IMR-90 (cell line): Measurements from ENCODE around the gene TNRC6B. TPM values are rescaled to one million over a fixed set of nuclear protein-coding genes. Genes with fewer than 3 reads are reported as not detected.

Source experiments
- ATAC-seq: fragments of 200-7000 bp; cut with Tn5 transposase; 2 replicates; pipeline ENCODE4 v1.9.1; 2020; ENCODE audit warnings: low read depth, mild to moderate bottlenecking, moderate library complexity
- BruUV-seq: library from RNA; stranded (reverse); fragments of 400-500 nt; replicated peaks from 2 replicates; lab custom pipeline; 2021; lab: Mats Ljungman, UMichigan
- CTCF ChIA-PET: fragments of 300-600 bp; formaldehyde crosslinking; extraction: SDS; loops from one replicate; lab custom pipeline; 2021; ENCODE audit warnings: antibody characterized with exemption; lab: Yijun Ruan, JAX
- POLR2A ChIA-PET: fragments of 300-600 bp; sonication (Branson Sonifier 250); formaldehyde crosslinking; loops from one replicate; lab custom pipeline; 2022; ENCODE audit warnings: antibody characterized with exemption; ENCODE audit not compliant: unreplicated experiment; lab: Charles Lee
- DNase-seq: peaks from one replicate; pipeline ENCODE4 v3.0.0; 2013
- H2AFZ ChIP-seq: replicated peaks from 2 replicates; pipeline ENCODE3; 2013; ENCODE audit warnings: low read length, mild to moderate bottlenecking; ENCODE audit not compliant: poor library complexity
- H2AK5ac ChIP-seq: 2 replicates; pipeline ENCODE4 v1.6.1; 2013; ENCODE audit warnings: low read depth, low read length, inconsistent platforms
- H2AK9ac ChIP-seq: replicated peaks from 2 replicates; pipeline ENCODE3; 2013; ENCODE audit warnings: mild to moderate bottlenecking, low read depth, low read length, moderate library complexity; ENCODE audit not compliant: poor library complexity
- H2BK120ac ChIP-seq: 2 replicates; pipeline ENCODE4 v1.6.1; 2013; ENCODE audit warnings: low read depth, low read length, inconsistent platforms
- H2BK15ac ChIP-seq: 3 replicates; pipeline ENCODE4 v1.6.1; 2013; ENCODE audit warnings: low read depth, low read length, inconsistent platforms
- H2BK20ac ChIP-seq: 2 replicates; pipeline ENCODE4 v1.6.1; 2013; ENCODE audit warnings: low read depth, mild to moderate bottlenecking, inconsistent platforms, low read length, moderate library complexity
- H2BK5ac ChIP-seq: 2 replicates; pipeline ENCODE4 v1.6.1; 2013; ENCODE audit warnings: mild to moderate bottlenecking, low read depth, low read length, inconsistent platforms; ENCODE audit not compliant: poor library complexity, severe bottlenecking
- H3K14ac ChIP-seq: replicated peaks from 2 replicates; pipeline ENCODE4 v1.6.1; 2013; ENCODE audit warnings: low read depth, low read length, inconsistent platforms
- H3K18ac ChIP-seq: 2 replicates; pipeline ENCODE4 v1.6.1; 2013; ENCODE audit warnings: low read depth, low read length, control low read depth
- H3K23ac ChIP-seq: 2 replicates; pipeline ENCODE4 v1.6.1; 2013; ENCODE audit warnings: low read depth, low read length, inconsistent platforms
- H3K27ac ChIP-seq: 2 replicates; pipeline ENCODE4 v1.5.1; 2013; ENCODE audit warnings: mild to moderate bottlenecking, control low read depth, low read length; ENCODE audit not compliant: insufficient read depth
- H3K27me3 ChIP-seq: 2 replicates; pipeline ENCODE4 v1.6.1; 2013; ENCODE audit warnings: low read length; ENCODE audit not compliant: control insufficient read depth, insufficient read depth
- H3K36me3 ChIP-seq: 2 replicates; pipeline ENCODE4 v1.6.1; 2013; ENCODE audit warnings: low read length, mixed read lengths; ENCODE audit not compliant: control insufficient read depth, insufficient read depth
- H3K4ac ChIP-seq: 2 replicates; pipeline ENCODE4 v1.6.1; 2013; ENCODE audit warnings: low read depth, low read length, inconsistent platforms
- H3K4me1 ChIP-seq: 2 replicates; pipeline ENCODE4 v1.6.1; 2013; ENCODE audit warnings: low read length, mixed read lengths; ENCODE audit not compliant: control insufficient read depth, insufficient read depth
- H3K4me2 ChIP-seq: 2 replicates; pipeline ENCODE4 v1.6.1; 2013; ENCODE audit warnings: low read depth, mild to moderate bottlenecking, control low read depth, low read length, moderate library complexity
- H3K4me3 ChIP-seq: 2 replicates; pipeline ENCODE4 v1.5.1; 2013; ENCODE audit warnings: low read depth, mild to moderate bottlenecking, control low read depth, low read length, moderate library complexity; ENCODE audit not compliant: insufficient read depth
- H3K56ac ChIP-seq: 2 replicates; pipeline ENCODE4 v1.6.1; 2013; ENCODE audit warnings: low read length, inconsistent platforms; ENCODE audit not compliant: insufficient read depth; ENCODE audit errors: extremely low read depth
- H3K79me1 ChIP-seq, 2 experiments: 2 replicates each; pipeline ENCODE4 v1.6.1; 2013; ENCODE audit warnings: low read length in 2 of 2, inconsistent platforms in 1 of 2, low read depth in 1 of 2
- H3K9ac ChIP-seq: 2 replicates; pipeline ENCODE4 v1.6.1; 2013; ENCODE audit warnings: low read depth, low read length, control low read depth
- H3K9me1 ChIP-seq: 2 replicates; pipeline ENCODE4 v1.6.1; 2013; ENCODE audit warnings: low read length, inconsistent platforms; ENCODE audit not compliant: insufficient read depth
- H3K9me3 ChIP-seq: 2 replicates; pipeline ENCODE4 v1.6.1; 2013; ENCODE audit warnings: low read length; ENCODE audit not compliant: control insufficient read depth, insufficient read depth
- H4K20me1 ChIP-seq: 2 replicates; pipeline ENCODE4 v1.6.1; 2013; ENCODE audit warnings: low read length, inconsistent platforms; ENCODE audit not compliant: insufficient read depth
- H4K5ac ChIP-seq: 2 replicates; pipeline ENCODE4 v1.6.1; 2013; ENCODE audit warnings: mild to moderate bottlenecking, low read depth, low read length, control low read depth
- H4K8ac ChIP-seq, 2 experiments: 2 replicates each; pipeline ENCODE4 v1.6.1; 2013; ENCODE audit warnings: low read depth in 2 of 2, low read length in 2 of 2, control low read depth in 1 of 2, inconsistent platforms in 1 of 2
- H4K91ac ChIP-seq: 2 replicates; pipeline ENCODE4 v1.6.1; 2013; ENCODE audit warnings: low read depth, low read length, inconsistent platforms; ENCODE audit not compliant: insufficient read depth
- BHLHE40 ChIP-seq: fragments of 150-350 bp; IDR thresholded peaks from 2 replicates; pipeline ENCODE4 v1.6.1; 2016; ENCODE audit warnings: mild to moderate bottlenecking, low read depth, low read length
- CEBPB ChIP-seq: IDR thresholded peaks from 2 replicates; pipeline ENCODE4 v1.6.1; 2012; ENCODE audit warnings: low read depth, low read length, improper control_type of control experiment
- CHD1 ChIP-seq: IDR thresholded peaks from 2 replicates; pipeline ENCODE4 v1.6.1; 2012; ENCODE audit warnings: low read depth, low read length, improper control_type of control experiment
- ELK1 ChIP-seq: fragments of 150-350 bp; IDR thresholded peaks from 2 replicates; pipeline ENCODE4 v1.6.1; 2016; ENCODE audit warnings: low read depth, mild to moderate bottlenecking, low read length, moderate library complexity, borderline replicate concordance
- FOS ChIP-seq: fragments of 150-350 bp; IDR thresholded peaks from 2 replicates; pipeline ENCODE4 v1.6.1; 2016; ENCODE audit warnings: low read depth, low read length
- MAFK ChIP-seq: IDR thresholded peaks from 2 replicates; pipeline ENCODE4 v1.6.1; 2012; ENCODE audit warnings: low read depth, low read length, improper control_type of control experiment
- MAZ ChIP-seq: IDR thresholded peaks from 2 replicates; pipeline ENCODE4 v1.6.1; 2012; ENCODE audit warnings: low read depth, mild to moderate bottlenecking, low read length, improper control_type of control experiment, moderate library complexity, borderline replicate concordance
- MXI1 ChIP-seq: IDR thresholded peaks from 2 replicates; pipeline ENCODE4 v1.6.1; 2012; ENCODE audit warnings: low read depth, mild to moderate bottlenecking, low read length, moderate library complexity, borderline replicate concordance
- NFE2L2 ChIP-seq: fragments of 150-350 bp; IDR thresholded peaks from 2 replicates; pipeline ENCODE4 v1.6.1; 2016; ENCODE audit warnings: low read depth, mild to moderate bottlenecking, low read length
- POLR2A ChIP-seq: IDR thresholded peaks from 2 replicates; pipeline ENCODE4 v1.6.1; 2012; ENCODE audit warnings: mild to moderate bottlenecking, low read depth, low read length
- RAD21 ChIP-seq: IDR thresholded peaks from 2 replicates; pipeline ENCODE4 v1.6.1; 2012; ENCODE audit warnings: low read length, improper control_type of control experiment
- RCOR1 ChIP-seq: IDR thresholded peaks from 2 replicates; pipeline ENCODE4 v1.6.1; 2012; ENCODE audit warnings: mild to moderate bottlenecking, low read length, improper control_type of control experiment; ENCODE audit not compliant: insufficient replicate concordance
- RFX5 ChIP-seq: IDR thresholded peaks from 2 replicates; pipeline ENCODE4 v1.8.0; 2012; ENCODE audit warnings: low read depth, mild to moderate bottlenecking, low read length, moderate library complexity
- SMC3 ChIP-seq: fragments of 150-350 bp; IDR thresholded peaks from 2 replicates; pipeline ENCODE4 v1.6.1; 2016; ENCODE audit warnings: low read depth, mild to moderate bottlenecking, antibody characterized with exemption, low read length, moderate library complexity
- WGBS, 2 experiments: methylation state at CpG; one replicate each; pipeline versions ENCODE4 v1.1.5 to v1.1.7; 2013; ENCODE audit warnings: missing lambda C conversion rate in 2 of 2; ENCODE audit not compliant: insufficient read length in 1 of 2; ENCODE audit errors: extremely low coverage in 2 of 2; 5-methylcytosine and 5-hydroxymethylcytosine counted together
- dilution Hi-C: fragments of 300-500 bp; cut with HindIII; formaldehyde crosslinking; loops from one replicate; pipeline ENCODE4 v1.14.3; 2018; ENCODE audit warnings: low sequenced_read_pairs; ENCODE audit not compliant: unreplicated experiment
- in situ Hi-C: fragments of 300-500 bp; cut with MboI; formaldehyde crosslinking; loops from 3 replicates; pipeline ENCODE4 v1.14.3; 2019; ENCODE audit warnings: low sequenced_read_pairs, inconsistent platforms, mixed read lengths
- intact Hi-C: fragments of 100-400 bp; cut with micrococcal nuclease; formaldehyde crosslinking; loops from 2 replicates; pipeline ENCODE4 v1.10.0; 2022
- polyA plus RNA-seq, 3 experiments: library from polyadenylated mRNA; depleted of rRNA; stranded (reverse); fragments of >200 nt; gene quantifications; 2 replicates each; pipeline ENCODE4 v1.2.3, GENCODE V29; 2012; ENCODE audit warnings: low replicate concordance in 1 of 3
- total RNA-seq: library from RNA; depleted of rRNA; stranded (reverse); fragments of >200 nt; gene quantifications from 2 replicates; pipeline ENCODE4 v1.2.3, GENCODE V29; 2012
- TF ChIP-seq, protein P1 (sequence below): conservative IDR thresholded peaks from 2 replicates; pipeline ENCODE4 v1.5.1; 2012; ENCODE audit warnings: mild to moderate bottlenecking, low read depth, low read length, improper control_type of control experiment
- TF ChIP-seq, protein P2 (sequence below): fragments of 150-350 bp; IDR thresholded peaks from 2 replicates; pipeline ENCODE4 v1.6.1; 2017; ENCODE audit warnings: mild to moderate bottlenecking, antibody characterized with exemption, low read length, low read depth

TNRC6B gene
- total and polyA plus RNA-seq, 2 of the 4 experiments (the other 2 are of a cell fraction): 3.9 to 17.0 TPM

- 95% methylated on average over 4 of the region's 6 CpGs; no CpG with 5 or more reads in 1 of the 2 experiments for WGBS, 2 experiments
- H2BK5ac ChIP-seq: no peak overlapping the region
- H3K4me3 ChIP-seq: no peak overlapping the region
- H3K23ac ChIP-seq: no peak overlapping the region
- H3K4ac ChIP-seq: no peak overlapping the region
- H2AK9ac ChIP-seq: no peak overlapping the region
- no peak overlapping the region for H4K8ac ChIP-seq
- ChIA-PET CTCF (no interaction called here), POLR2A (no interaction called here)
- in situ Hi-C loops (no loop called here), intact Hi-C loops (no loop called here), dilution Hi-C loops (no loop called here)
- H4K20me1 ChIP-seq: peaks cover 26% of the 10 kb centered on the region; the same call in 1 of the 2 replicates
- H3K9ac ChIP-seq: no peak overlapping the region
- no peak overlapping the region for H4K91ac ChIP-seq
- H3K27ac ChIP-seq: no peak overlapping the region
- H3K36me3 ChIP-seq: peaks cover 9% of the 10 kb centered on the region
- no peaks in the 10 kb centered on the region for H3K4me1 ChIP-seq
- no peak overlapping the region for H4K5ac ChIP-seq
- peaks cover 13% of the 10 kb centered on the region for H3K9me1 ChIP-seq
- H2BK15ac ChIP-seq: no peak overlapping the region
- no peaks in the 10 kb centered on the region for H3K27me3 ChIP-seq
- no peak overlapping the region for H2AK5ac ChIP-seq
- no peaks in the 10 kb centered on the region for H3K9me3 ChIP-seq
- no peak overlapping the region for H3K56ac ChIP-seq
- H3K4me2 ChIP-seq: no peak overlapping the region
- no peak overlapping the region for H3K14ac ChIP-seq
- no peak overlapping the region for H2BK20ac ChIP-seq
- no peak for ATAC-seq
- H2BK120ac ChIP-seq: no peak overlapping the region
- no TSS peak for BruUV-seq
- DNase-seq: no peak
- peaks cover 46 to 61% of the 10 kb centered on the region in 2 experiments for H3K79me1 ChIP-seq
- no peak overlapping the region for H2AFZ ChIP-seq
- H3K18ac ChIP-seq: no peak overlapping the region
- TF ChIP-seq CEBPB: no peak
- no peak for TF ChIP-seq POLR2A
- TF ChIP-seq ELK1: no peak
- TF ChIP-seq RFX5: no peak
- TF ChIP-seq MAZ: no peak
- no peak for TF ChIP-seq MXI1
- TF ChIP-seq RAD21: no peak
- TF ChIP-seq BHLHE40: no peak
- TF ChIP-seq, protein P1, sequence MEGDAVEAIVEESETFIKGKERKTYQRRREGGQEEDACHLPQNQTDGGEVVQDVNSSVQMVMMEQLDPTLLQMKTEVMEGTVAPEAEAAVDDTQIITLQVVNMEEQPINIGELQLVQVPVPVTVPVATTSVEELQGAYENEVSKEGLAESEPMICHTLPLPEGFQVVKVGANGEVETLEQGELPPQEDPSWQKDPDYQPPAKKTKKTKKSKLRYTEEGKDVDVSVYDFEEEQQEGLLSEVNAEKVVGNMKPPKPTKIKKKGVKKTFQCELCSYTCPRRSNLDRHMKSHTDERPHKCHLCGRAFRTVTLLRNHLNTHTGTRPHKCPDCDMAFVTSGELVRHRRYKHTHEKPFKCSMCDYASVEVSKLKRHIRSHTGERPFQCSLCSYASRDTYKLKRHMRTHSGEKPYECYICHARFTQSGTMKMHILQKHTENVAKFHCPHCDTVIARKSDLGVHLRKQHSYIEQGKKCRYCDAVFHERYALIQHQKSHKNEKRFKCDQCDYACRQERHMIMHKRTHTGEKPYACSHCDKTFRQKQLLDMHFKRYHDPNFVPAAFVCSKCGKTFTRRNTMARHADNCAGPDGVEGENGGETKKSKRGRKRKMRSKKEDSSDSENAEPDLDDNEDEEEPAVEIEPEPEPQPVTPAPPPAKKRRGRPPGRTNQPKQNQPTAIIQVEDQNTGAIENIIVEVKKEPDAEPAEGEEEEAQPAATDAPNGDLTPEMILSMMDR: no peak
- TF ChIP-seq NFE2L2: no peak
- no peak for TF ChIP-seq MAFK
- no peak for TF ChIP-seq CHD1
- TF ChIP-seq SMC3: no peak
- TF ChIP-seq RCOR1: no peak
- no peak for TF ChIP-seq FOS
- TF ChIP-seq, protein P2, sequence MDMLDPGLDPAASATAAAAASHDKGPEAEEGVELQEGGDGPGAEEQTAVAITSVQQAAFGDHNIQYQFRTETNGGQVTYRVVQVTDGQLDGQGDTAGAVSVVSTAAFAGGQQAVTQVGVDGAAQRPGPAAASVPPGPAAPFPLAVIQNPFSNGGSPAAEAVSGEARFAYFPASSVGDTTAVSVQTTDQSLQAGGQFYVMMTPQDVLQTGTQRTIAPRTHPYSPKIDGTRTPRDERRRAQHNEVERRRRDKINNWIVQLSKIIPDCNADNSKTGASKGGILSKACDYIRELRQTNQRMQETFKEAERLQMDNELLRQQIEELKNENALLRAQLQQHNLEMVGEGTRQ: no peak
Observed at GRCh38 chr22:40231618-40232313, 54.0 kb downstream of the TNRC6B start.
